Measurements from ENCODE around the gene NPPA. TPM values are rescaled to one million over a fixed set of nuclear protein-coding genes. Genes with fewer than 3 reads are reported as not detected.

The NPPA gene
- total RNA-seq, 1 donor from 2014 or later = 0.60 TPM

DNA sequence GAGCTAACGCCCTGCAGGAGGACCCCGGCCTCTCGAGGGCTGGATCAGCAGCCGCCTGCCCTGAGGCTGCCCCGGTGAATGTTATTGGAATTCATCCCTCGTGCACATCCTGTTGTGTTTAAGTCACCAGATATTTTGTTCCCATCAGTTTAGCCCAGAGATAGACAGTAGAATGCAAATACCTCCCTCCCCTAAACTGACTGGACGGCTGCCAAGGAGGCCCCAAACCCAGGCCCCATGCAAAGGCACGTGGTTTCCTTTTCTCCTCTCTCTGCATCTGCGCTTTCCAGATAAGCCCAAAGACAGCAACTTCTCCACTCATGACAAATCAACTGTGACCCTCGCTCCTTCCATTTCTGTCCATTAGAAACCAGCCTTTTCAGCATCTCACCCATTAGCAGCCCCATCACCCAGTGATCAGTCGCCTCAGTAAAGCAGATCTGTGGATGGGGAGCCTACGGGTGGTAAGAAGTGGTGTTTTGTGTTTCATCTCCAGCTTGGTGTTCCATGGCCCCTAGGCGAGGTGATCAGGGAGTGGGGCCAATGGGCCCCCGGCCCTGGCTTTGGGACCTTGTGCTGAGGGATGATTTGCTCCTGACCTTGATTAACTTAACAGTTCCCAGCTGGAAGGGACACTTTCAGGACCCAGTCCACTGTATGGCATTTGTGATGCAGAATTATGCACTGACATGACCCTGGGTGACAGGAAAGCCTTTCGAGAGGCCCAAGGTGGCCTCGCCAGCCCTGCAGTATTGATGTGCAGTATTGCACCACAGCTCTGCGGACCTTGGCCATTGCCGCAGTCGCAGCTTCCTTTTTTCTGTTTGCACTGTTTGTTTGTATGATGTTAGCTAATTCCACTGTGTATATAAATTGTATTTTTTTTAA, 5.2 kb downstream of the NPPA start:
- DNase-seq (ENCODE audit: low read depth in 2 of 2) = peak; percentile 46 to 99

DNA sequence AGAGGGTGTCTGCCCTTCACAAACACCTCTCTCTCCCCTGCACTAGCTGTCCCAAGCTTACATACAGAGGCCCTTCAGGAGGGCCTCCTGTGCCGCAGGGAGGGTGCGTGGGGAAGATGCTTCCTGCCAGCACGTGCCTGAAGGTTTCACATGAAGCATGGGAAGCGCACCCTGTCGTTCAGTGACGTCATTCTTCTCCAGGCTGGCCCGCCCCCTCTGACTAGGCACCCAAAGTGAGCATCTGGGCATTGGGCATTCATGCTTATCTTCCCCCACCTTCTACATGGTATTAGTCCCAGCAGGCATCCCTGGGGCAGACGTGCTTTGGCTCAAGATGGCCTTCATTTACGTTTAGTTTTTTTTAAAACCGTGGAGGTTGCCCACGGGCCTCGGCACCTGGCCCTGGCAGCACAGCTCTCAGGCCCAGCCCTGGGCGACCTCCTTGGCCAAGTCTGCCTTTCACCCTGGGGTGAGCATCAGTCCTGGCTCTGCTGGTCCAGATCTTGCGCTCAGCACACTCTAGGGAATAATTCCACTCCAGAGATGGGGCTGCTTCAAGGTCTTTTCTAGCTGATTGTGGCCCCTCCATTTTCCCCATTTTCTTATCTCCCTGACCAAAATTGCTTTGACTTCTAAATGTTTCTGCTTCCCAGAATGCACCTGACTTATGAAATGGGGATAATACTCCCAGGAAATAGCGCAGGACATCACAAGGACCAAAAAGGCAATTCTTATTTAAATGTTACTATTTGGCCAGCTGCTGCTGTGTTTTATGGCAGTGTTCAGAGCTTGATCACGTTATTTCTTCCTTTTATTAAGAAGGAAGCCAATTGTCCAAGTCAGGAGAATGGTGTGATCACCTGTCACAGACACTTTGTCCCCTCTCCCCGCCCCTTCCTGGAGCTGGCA, 6.1 kb downstream of the NPPA start:
- peak in 1 of 2 donors; percentile 68 for DNase-seq (ENCODE audit: low read depth in 2 of 2)

DNA sequence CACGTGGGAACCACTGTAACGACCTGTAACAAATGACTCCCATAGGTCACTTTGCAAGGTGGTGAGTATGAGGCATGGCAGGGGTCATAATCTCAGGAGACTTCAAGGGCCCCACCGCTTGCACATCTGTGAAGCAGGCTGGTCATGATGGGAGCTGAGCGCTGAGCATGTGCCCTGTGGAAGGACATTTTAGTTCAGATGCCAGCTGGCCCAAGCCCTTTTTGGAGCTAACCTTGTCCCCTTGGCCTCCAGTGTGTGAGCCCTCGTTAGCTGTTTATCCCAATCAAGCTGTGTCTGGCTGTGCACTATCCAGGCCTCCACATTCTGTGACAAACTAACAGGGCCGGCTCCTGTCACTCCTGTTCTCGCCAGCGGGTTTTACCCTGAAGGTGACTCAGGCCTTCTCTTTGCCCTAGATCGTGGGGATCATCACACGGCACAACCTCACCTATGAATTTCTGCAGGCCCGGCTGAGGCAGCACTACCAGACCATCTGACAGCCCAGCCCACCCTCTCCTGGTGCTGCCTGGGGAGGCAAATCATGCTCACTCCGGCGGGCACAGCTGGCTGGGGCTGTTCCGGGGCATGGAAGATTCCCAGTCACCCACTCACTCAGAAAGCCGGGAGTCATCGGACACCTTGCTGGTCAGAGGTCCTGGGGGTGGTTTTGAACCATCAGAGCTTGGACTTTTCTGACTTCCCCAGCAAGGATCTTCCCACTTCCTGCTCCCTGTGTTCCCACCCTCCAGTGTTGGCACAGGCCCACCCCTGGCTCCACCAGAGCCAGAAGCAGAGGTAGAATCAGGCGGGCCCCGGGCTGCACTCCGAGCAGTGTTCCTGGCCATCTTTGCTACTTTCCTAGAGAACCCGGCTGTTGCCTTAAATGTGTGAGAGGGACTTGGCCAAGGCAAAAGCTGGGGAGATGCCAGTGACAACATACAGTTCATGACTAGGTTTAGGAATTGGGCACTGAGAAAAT, 7.6 kb downstream of the NPPA start:
- peak in 1 of 2 donors; percentile 60 for DNase-seq (ENCODE audit: low read depth in 2 of 2)

DNA sequence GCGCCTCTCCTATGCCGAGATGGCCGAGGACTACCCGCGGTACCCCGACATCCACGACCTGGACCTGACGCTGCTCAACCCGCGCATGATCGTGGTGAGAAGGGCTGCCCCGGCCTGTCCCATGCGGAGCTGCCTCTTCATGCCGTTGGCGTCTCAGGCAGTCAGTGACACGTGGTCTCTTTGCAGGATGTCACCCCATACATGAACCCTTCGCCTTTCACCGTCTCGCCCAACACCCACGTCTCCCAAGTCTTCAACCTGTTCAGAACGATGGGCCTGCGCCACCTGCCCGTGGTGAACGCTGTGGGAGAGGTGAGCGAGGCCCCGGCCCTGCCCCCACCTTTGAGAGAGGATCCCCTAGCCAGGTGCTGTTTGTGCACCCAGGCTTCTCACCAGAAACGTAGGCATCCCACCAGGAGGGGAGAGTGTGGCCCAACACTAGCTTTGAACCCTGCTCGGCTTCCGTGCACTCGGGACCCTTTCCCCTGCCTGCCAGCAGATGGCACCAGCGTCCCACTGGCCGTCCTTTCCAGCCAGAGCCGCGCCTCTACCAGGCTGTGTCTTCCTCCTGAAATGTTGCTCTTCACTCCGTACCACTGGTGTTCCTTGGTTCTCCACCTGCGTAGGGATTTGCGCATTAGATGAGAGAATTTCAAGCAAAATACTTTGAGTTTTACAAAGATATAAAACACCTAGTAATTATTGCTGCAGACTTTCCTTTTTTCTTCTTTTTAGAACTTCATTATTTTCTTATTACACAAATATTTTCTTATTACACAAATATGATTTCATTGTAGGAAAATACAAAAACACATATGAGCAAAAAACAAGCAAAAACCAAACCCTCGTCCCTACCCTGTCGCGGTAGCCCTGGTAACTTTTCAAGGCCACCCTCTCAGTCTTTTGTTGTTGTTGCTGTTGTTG, 9.0 kb downstream of the NPPA start:
- DNase-seq (ENCODE audit: low read depth in 2 of 2) = peak; percentile 61 to 79

DNA sequence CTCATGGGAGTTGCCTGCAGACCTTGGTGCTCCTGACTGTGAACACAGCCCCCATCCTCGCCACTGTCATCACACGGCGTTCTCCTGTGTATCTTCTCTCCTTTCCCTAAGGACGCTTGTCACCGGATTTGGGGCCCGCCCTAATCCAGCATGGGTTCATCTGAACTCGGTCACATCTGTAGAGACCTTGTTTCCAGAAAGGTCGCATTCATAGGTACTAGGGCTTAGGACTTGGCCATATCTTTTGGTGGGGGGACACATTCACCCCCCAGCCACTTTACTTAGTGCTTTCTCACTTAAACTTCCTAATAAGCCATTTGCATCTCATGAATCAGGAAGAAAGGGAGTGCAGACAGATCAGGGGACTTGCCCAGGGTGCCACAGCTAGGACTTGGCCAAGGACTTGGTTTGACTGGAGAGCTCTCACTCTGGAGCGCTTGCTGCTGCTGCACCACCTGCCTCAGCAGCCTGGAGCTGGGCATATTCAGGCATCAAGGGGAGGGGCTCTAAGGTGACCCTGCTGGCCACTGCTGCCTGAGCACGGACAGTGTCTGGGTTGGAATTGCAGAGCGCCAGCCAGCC, 9.7 kb downstream of the NPPA start:
- no peak for DNase-seq (ENCODE audit: low read depth in 2 of 2)

DNA sequence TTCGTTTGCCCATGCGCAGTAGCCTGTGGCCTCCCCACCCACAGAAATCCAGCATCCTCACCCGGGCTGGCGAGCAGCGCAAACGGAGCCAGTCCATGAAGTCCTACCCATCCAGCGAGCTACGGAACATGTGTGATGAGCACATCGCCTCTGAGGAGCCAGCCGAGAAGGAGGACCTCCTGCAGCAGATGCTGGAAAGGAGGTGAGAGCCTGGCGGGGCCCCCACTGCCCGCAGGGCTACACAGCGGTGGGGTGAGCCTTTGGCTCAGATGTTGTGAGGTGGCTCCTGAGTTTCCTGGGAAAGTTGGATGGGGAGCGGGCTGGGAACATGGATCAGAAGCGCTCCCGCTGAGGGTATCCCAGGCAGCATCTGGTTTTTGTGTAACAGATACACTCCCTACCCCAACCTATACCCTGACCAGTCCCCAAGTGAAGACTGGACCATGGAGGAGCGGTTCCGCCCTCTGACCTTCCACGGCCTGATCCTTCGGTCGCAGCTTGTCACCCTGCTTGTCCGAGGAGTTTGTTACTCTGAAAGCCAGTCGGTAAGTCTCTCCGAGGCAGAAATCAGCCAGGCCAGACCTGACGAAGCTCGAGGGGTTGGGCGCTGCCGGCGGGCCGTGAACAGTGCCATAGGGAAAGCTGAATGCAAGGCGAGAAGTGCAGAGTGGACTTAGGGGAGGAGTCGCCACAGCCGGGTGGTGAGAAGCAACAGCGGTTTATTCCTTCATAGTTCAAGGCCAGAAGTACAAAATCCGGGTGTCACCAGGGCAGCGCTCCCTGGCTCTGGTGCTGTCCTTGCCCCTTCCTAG, 10.4 kb downstream of the NPPA start:
- no peak for DNase-seq (ENCODE audit: low read depth in 2 of 2)

DNA sequence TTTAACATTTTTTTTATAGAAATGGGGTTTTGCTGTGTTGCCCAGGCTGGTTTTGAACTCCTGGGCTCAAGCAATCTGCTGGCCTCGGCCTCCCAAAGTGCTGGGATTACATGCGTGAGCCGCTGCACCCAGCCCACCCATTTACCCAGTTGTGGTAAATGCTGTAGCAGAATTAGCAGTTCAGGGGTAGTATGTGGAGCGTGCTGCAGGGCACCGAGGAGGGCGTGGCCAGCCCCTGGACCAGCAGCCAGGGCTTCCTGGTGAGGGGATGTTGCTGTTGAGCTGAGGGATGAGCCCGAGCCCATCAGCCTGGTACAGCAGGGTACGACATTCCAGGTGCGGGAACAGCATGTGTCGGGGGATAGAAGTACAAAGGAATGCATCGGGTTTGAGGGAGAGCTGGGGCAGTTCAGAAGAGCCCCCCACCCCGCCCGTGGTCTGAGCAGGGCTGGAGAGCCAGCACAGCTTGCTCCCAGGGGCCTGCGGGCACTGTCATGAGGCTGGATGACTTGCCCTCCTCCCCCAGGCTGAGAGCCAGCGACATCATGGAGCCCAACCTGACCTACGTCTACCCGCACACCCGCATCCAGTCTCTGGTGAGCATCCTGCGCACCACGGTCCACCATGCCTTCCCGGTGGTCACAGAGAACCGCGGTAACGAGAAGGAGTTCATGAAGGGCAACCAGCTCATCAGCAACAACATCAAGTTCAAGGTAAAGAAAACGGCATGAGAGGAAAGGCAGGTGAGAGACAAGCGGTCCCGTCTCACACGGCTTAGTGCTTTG, 11.9 kb downstream of the NPPA start:
- DNase-seq (ENCODE audit: low read depth in 2 of 2) = no peak

DNA sequence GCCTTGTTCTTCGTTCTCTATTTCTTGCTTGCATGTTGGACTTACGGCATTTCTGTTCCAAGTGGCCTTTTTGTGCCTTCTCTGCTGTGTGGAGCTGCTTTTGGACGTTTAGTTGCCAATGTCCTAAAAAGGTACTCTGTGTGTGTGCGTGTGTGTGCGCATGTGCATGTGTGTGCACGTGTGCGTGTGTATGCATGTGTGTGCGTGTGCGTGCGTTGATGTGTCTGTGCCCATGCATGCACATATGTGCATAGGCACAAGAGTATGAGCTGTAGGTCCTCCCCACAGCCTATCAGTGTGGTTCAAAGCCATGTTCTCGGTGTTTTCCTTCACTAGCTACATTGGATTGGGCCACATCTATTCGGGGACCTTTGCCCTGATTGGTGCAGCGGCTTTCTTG, 13.7 kb downstream of the NPPA start:
- DNase-seq (ENCODE audit: low read depth in 2 of 2) = no peak

DNA sequence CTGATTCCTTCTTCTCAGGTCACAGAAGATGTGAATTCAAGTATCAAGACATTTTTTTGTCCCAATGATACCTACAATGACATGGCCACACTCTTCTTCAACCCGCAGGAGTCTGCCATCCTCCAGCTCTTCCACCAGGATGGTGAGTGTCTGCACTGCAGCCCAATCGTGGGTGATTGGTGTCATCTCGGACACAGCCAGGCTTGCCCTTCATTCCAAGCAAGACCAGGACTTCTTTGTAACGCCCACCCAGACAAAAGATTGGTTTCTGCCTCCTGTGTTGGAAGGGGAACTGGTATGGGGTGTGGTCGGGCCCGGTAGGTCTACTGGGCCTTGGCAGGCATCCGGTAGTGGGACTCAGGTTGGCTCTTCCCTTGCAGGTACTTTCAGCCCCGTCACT, 14.1 kb downstream of the NPPA start:
- no peak for DNase-seq (ENCODE audit: low read depth in 2 of 2)

DNA sequence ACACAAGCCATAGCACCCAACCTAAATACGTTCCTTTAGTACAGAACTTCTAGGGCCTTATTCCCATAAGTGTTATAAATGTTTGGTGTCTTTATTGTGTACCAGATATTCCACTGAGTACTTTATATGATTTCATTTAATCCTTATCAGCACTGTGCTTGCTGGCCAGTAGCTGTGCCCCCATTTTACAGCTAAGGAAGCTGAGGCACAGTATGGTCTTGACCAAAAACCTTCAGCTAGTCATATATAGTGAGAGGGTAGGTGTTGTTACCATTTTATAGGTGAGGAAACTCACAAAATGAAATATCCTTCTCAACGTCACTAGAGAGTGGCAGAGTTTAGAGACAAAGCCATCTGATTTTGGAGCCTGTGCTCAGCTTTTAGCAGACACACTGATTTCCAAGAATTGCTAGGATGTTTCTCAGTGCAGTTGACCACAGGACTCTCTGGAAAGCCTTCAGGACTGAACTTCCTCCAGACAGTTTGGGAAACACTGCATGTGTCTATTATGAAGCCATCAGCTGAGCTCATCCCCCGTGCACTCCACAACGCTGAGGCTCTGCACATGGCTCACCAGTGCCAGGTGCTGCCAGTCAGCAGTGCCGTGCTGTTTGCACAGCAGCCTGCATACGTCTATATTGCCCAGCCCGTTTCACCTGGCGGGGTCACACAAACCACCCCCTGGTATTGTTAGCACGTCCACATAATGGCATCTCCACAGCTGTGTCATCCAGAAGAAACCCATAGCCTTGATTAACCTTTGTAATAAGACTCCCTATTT, 15.4 kb downstream of the NPPA start:
- DNase-seq (ENCODE audit: low read depth in 2 of 2) = no peak

DNA sequence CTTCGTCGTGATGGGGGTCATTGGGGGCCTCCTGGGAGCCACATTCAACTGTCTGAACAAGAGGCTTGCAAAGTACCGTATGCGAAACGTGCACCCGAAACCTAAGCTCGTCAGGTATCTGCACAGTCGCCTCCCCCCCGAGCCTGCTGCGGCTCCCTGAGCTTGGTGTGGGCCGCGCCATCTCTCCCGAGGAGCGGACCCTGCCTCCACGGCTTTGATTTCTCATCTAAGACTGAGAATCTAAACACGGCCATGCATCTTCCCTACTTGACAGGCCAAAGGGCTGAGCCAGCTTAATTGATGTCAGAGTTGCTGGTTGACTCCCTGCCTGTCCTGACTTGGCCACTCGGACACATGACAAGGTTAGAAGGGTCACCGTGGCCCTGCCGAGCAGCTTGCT, 19.1 kb downstream of the NPPA start:
- DNase-seq (ENCODE audit: low read depth in 2 of 2) = no peak

DNA sequence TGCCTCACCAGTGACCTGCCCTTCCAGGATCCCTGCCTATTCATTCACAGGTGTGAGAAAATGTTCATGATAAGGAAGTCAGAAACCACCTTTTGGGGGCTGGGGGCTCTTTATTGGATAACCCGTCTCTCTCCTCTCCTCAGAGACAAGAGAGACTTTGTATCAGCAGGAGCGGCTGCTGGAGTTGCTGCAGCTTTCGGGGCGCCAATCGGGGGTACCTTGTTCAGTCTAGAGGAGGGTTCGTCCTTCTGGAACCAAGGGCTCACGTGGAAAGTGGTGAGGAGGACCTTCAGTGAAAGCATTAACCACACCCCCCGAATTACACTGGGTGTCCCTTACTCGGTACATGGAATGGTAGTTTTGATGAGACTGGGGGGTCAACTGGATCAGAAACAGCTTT, 20.6 kb downstream of the NPPA start:
- DNase-seq (ENCODE audit: low read depth in 2 of 2) = no peak

DNA sequence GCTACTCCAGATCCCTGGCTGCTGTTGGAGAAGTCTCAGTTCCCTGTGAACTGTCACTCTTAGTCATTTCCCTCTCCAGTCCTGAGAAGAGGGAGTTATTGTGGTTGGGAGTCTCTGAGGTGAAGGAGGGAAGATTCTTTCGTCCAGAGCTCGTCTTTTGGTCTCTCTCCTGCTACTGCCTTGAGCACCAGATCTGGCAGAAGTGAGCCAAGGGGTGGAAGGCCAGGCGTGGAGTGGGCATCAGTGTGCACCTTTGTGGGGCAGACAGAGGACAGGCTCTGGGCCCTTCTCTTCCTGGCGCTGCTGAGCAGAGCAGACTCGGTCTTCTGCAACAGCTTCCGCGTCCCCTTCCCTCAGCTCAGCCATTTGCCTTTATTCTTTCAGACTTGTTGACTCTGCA, 22.5 kb downstream of the NPPA start:
- DNase-seq (ENCODE audit: low read depth in 2 of 2) = peak in 1 of 2 donors; percentile 10

DNA sequence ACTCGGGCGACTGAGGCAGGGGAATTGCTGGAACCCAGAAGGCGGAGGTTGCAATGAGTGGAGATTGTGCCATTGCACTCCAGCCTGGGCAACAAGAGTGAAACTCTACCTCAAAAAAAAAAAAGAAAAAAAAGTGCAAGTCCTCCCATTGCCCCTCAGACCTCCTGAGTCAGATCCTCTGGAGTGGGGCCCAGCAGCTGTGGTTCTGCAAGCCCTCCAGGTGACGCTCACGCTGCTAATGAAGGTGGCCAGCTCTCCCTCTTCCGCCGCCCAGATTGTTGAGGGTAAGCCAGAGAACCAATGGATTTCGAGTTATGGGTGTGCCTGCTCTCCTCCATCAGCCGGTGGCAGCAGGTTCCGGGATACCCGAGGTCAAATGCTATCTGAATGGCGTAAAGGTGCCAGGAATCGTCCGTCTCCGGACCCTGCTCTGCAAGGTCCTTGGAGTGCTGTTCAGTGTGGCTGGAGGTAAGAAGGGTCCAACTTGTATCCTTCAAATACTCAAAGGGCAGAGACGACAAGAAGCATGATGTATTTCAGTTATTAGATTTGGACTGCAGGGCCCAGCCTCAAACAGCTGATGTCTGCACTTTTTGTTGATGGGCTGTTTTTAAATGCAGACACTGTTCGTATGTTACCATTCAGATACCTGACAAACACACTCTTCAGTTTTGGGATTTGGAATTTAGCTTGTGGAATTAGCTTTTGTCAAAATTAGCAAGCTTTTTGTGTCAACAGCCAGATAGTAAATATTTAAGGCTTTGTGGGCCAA, 24.0 kb downstream of the NPPA start:
- no peak for DNase-seq (ENCODE audit: low read depth in 2 of 2)

DNA sequence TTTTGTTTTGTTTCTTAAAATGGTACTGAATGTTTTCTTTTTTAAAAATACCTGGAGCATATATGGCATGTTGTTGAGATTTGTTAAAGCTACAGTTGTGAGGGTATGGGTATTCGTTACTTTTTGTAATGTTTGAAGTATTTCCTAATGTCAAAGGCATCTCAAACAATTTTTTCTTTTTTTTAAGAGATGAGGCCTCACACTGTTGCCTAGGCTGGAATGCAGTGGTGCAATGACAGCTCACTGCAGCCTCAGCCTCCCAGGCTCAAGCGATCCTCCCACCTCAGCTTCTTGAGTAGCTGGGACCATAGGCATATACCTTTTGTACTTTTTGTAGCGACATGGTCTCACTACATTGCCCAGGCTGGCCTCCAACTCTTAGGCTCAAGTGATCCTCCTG, 25.5 kb downstream of the NPPA start:
- peak in 1 of 2 donors; percentile 18 for DNase-seq (ENCODE audit: low read depth in 2 of 2)

DNA sequence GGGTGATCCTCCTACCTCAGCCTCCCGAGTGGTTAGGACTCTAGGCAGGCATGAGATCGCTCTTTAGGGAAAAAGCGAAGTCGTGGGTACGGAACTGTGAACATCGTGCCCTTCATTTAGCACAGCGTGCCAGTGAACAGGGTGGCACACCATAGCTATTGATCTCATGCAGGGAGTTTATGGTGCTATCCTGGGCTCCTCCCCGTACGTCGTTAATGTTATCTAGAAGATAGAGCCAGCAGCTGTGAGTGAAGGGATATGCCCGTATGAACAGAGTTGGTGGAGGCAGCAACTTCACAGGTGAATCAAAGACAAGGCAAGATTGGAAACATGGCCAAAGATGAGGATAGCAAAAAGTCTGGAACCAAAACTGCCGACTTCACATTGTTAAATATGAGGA, 30.4 kb downstream of the NPPA start:
- DNase-seq (ENCODE audit: low read depth in 2 of 2) = no peak

DNA sequence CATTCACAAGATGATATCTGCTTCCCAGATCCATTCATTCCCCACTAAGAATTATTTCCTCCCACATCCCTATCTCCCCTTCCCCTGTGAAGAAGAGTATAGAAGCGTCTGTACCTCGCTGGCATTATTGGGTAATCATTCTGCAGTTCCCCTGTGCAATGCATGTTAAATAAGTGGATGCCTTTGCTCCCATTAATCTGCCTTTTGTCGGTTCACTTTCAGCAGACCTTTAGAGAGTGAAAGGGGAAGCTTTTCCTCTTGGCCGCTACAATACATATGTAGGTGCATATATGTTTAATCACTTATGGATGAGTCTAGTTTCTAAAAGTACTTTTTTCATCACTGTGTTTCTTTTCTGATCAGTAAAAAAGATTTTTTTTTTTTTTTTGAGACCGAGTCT, 34.6 kb downstream of the NPPA start:
- no peak for DNase-seq (ENCODE audit: low read depth in 2 of 2)

Measured in lung microvascular endothelial cell (primary cell).